Measurements from ENCODE around the gene MAST3.
A peak's percentile ranks its signal among the peaks of the same experiment; 100 is the strongest.

Gene MAST3

DNA sequence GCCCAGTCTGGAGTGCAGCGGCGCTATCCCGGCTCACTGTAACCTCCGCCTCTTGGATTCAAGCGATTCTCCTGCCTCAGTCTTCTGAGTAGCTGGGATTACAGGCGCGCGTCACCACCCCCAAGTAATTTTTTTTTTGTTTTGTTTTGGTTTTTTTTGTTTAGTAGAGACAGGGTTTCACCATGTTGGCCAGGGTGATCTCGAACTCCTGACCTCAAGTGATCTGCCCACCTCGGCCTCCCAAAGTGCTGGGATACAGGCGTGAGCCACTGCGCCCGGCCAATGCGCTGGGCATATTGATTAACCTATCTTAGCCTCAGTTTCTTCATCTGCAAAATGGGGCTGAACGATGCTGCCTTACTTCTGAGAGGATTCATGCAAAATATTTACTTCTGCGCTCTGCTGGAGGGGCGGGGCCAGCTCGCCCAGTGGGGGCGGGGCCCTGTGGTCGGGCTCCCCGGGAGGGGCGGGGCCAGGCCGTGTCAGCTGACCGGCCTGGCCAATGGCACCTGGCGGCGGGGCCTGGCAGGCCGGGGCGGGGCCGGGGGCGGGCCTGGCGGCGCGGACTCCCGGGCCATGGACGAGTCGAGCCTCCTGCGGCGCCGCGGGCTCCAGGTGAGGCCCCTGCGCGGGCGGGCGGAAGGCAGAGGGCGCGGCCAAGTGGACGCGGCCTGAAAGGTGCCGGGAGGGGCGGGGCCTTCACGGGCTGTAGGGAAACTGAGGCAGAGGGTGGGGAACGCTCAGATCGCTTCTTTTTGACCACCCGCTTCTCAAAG is at the start of gene MAST3:
TSS of gene MAST3 (plus strand) at position 562 of the 776 bp plus-strand sequence. CDS start at position 577, 15 bp downstream.
- peak; percentile 86 for DNase-seq

DNA sequence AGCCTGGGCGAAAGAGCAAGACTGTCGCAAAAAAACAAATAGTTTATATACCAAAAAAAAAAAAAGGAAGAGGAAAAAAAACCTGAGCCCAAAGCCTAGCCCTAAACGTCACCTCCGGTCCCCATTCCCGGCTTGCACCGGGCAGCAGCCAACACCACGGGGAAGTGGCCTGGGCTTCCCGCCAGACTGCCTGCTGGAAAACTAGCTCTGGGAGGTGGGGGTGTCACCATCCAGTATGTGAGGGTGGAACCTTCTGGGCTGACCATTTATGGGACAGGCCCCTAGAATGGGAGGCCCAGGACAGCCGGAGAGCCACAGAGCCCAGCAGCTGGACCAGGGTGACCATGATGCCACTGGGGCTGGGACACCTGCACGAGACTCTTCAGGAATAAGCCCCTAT is 48.2 kb upstream of the MAST3 start:
- DNase-seq, result no peak

DNA sequence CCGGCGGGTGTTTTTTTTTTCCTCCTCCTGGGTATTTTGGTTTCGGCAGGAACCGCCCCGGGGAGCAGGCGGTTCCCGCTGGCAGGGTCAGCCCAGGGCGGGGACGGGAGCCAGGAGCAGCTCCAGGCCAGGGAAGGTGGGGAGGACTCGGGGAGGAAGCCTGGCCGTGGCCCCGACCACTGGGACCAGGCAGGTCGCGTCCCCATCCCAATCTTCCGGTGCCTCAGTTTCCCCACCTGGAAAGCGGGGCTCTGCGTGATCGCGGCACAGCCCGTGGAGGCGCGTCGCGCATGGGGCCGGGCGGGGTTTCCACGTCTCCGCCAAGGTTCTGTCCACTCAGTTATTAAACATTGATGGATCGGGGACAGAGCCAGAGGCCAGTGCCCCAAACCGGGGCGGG is 45.7 kb upstream of the MAST3 start:
- DNase-seq, result no peak

DNA sequence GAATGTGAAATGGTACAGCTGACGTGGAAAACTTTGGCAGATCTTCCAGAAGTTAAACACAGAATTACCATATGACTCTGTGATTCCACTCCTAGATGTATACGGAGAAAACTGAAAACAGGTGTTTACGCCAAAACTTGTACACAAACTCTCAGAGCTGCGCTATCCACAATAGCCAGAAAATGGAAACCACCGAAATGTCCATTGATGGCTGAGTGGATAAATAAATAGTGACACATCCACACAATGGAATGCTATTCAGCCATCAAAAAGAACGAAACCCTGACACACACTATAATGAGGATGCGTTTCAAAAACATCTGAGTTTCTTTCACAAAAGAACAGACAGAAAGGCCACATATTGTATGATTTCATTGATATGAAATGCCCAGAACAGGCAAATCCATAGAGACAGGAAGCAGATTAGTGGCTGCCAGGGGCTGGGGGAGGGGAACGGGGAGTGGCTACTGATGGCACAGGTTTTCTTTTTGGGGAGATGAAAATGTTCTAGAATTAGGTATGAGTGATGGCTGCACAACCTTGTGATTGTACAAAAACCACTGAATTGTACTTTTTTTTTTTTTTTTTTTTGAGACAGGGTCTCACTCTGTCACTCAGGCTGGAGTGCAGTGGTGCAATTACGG is 43.9 kb upstream of the MAST3 start:
- DNase-seq, result no peak

DNA sequence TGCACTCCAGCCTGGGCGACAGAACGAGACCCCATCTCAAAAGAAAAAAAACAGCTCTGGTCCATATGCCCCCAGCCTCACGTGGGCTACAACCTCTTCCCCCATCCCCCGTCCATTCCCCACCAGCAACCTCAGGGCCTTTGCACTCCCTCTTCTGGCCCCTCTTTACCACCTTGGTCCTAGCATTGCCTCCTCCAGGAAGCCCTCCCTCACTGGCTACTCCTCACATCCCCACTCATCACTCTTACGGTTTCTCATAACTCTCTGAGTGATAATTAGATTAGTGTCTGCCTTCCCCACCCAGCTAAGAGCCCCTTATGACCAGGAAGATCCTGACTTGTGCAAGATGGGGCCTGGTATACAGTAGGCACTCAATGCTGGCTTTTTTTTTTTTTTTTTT is 41.6 kb upstream of the MAST3 start:
- no peak for DNase-seq

DNA sequence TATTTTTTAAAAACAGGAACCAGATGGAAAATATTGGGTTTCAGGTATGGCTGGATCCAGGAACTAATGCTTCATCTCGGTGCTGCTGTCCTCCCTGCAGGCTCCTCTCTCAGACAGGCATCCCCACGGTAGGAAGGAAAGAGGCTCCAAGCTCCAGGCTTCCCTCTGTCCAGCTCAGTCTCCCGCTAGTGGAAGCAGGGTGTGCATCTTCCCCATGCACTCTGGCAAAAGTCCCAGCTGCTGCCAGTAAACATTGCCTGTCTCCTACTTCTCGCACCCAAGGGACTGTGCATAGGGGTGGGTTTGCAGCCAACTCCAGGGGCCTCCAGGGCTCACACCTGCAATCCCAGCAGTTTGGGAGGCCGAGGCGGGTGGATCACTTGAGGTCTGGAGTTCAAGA is 40.0 kb upstream of the MAST3 start:
- no peak for DNase-seq

DNA sequence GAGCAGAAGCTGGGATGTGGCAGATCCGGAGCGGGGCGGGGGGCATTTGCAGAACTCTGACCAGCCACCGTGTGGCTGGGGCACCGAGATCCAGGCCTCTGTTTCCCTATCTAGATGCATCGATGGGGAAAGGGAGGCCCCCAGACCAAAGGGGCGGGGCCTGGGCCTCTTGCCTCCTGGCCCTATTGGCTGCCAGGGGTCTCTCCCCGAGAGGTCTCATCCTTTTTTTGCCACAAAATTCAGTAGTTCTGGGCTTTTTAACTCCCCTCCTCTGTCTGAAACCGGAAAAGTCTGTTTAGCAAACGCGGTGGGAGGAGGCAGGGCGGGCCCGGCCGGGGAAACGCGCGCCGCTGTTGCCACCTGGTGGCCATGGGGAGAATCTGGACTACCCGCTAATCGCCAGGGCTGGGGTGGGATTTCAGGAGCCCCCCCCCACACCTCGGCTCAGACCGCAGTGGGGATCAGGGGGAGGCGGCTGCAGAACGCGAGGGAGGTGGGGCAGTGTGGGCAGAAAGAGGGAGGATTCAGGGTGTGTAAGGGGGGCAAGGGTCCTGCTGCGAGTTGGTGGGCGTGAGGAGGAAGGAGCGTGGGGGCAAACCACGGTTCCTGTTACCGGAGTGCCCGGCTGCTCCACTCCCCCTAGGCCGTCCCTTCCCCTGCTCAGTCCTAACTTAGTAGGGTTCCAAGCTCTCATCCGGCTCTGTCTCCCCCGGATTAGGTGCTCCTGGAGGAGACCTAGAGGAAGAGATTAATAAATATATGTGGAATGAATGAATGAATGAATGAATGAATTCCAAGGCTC is 39.2 kb upstream of the MAST3 start:
- DNase-seq, result peak; percentile 74

DNA sequence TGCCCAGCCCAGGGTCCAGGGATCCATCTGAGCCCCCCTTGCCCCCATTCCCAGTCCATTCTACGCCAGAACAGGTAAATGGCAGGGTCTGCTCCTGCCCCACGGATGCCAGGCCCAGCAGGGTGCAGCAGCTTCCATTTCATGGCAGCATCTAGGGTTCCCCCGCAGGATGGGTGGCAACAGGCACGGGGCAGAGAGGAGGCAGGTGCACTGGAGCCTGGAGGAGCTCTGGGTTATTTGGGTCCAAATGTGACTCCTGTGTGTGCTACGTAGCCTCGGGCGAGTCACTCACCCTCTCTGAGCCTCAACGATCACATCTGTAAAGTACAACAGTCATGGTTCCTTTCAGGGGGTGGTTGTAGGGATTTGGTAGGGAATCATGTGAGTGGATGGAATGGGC is 38.3 kb upstream of the MAST3 start:
- DNase-seq, result no peak

DNA sequence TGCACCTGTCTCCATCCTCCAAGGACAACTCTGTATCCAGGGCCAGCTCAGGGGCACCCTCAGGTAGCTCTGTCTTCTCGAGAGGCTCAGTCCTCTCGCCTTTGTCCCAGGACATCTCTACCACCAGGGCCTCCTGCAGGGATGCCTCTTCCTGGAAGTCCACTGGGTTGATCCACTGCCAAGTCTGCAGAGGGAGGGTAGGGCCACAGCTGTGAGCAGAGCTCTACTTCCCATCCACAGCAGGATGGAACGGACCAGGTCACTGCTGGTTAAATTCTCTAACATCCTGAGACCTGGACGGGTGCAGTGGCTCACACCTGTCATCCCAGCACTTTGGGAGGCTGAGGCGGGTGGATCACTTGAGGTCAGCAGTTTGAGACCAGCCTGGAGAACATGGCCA is 37.7 kb upstream of the MAST3 start:
- no peak for DNase-seq

DNA sequence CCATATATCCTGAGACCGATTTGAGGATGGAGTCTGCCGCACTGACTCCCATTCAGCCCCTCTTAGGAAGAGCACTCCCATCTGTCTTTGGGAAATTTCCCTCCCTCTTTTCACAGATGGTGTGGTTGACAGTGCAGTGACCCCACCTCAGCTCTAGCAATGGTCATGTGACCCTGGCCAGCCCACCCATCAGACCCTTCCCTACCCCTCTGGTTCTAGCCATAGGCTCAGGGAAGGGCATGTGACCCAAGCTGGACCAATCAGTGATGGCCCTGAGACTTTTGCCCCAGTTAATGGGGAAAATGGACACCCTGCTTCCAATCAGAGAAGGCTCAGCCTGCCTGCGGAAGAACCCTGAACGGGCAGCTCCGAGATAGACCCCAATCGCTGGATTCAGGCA is 37.1 kb upstream of the MAST3 start:
- DNase-seq, result no peak

DNA sequence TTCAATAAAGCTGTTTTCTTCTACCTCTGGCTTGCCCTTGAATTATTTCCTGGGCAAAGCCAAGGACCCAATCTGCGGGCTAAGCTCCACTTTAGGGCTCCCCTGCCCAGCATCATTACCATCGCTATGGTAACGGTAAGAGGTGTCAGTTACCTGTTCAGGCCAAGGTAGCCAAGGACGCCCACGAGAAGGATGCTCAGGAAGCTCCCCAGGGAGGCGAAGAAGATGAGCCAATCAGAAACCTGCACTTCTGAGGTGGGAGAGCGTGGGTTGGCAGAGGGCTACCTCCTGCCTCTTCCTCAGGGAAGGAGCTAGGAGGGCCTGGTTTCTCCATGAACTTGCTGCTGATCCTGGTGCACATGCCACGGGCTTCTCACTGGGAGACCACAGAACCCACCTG is 35.5 kb upstream of the MAST3 start:
- DNase-seq, result no peak

DNA sequence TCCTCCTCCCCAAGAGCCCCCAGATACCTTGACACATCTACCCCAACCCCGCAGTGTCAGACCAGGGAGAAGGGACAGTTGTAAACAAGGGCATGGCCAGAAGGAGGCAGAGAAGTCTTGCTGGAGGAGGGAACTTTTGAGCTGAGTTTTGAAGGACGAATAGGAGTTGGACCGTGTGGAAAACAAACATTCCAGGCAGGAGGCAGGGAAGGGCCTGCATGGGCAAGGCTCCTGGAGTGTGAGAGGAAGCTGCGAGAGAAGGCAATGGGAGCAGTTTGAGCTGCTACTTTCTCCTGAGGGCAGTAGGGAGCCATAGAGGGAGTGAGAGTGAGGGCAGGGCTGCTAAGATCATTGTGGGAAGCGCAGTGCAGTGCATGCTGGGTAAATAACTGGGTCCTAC is 34.1 kb upstream of the MAST3 start:
- DNase-seq, result peak; percentile 17

DNA sequence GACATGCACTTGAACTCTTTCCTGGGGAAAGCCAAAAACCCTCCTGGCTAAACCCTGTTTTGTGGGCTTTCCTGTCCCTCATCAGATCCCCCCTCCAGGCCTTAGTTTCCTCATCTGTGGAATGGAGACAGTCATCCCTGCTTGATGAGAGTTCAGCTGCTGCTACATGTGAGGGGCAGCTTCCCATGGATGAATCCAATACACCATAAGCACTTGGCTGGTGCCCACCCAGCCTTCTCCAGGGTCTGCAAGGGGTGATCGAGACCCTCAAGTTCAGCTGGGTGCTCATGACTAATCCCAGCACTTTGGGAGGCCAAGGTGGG is 32.4 kb upstream of the MAST3 start:
- DNase-seq, result no peak

DNA sequence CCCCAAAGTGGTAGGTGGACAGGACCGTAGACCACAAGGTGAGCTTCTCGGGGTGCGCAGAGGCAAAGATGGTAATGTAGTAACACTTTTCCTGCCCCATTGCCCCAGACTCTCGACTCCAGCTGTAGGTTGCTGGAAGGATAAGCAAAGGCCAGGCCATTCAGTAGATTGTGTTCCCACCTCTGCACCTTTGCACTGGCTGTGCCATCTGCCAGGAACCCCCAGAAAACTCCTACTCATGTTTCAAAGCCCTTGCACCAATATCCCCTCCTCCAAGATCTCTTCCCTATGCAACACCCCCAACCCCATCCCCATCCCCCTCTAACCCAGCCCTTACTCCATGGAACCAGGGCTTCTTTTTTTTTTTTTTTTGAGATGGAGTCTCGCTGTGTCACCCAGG is 29.2 kb upstream of the MAST3 start:
- DNase-seq, result no peak

DNA sequence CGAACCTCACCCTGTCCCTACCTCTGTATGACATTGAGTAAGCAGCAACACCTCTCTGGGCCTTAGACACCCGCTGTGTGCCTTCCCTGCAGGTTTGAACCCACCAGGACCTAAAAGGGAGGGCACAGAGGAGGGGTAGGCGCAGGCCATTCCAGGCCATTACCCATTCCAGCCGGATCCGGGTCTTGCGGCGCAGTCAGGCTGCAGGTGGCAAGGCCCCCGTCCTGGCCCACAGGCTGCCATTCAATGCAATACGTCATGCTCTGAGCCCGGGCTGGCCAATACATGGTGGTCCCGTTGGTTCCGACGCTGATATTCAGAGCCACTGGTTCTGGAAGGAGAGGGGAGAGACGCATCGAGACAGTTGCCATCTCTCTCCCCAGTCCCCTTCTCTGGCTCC is 28.2 kb upstream of the MAST3 start:
- DNase-seq, result no peak

DNA sequence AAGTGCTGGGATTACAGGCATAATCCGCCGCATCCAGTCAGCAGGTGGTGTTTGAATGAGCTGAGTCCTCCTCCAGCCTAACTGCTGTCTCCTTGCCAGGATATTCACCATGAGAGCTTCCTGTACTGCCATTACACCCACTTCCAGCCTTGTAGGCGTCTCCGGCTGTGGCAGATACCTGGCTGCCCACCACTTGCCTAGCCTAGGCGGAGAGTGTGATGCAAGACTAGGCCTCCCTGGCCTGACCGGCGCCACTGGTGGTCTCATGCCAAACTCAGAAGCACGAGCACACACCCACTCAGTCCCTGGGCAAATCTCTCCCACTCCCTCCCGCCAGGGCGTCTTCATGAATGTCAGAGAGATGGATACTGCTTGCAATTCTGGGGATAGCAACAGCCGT is 27.4 kb upstream of the MAST3 start:
- DNase-seq, result no peak

DNA sequence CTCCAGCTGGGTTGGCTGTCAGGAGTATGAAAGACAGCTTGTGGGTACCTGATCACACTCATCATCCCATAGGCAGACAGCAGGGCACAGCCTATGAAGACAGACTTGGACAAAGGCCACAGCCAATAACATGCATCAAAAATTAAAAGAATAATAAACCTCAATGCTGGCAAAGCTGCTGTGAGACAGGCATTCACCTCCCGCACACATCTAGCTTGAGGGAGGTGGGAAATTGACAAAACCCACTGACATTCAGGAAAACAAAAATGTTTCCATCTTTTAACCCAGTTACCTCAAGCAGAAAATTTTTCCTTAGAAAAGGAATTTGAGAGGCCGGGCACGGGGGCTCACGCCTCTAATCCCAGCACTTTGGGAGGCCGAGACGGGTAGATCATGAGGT is 25.2 kb upstream of the MAST3 start:
- no peak for DNase-seq

DNA sequence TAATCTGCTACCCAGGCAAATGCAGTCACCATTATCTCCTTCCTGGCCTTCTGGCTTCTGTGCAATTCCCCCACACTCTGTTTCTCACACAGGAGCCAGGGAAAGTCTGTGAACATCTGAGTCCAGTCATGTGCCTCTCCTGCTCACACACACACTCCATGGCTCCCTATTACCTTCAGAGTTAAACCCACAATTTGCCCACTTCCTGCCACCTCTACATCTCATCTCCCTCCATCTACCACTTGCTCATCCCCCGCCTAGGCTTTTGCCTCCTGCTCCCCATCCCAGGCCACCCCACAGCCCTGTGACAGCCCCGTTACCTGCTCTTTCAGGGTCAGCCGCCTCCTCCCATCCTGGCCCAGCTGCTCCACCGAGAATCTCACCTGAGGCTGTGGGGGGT is 24.4 kb upstream of the MAST3 start:
- no peak for DNase-seq

DNA sequence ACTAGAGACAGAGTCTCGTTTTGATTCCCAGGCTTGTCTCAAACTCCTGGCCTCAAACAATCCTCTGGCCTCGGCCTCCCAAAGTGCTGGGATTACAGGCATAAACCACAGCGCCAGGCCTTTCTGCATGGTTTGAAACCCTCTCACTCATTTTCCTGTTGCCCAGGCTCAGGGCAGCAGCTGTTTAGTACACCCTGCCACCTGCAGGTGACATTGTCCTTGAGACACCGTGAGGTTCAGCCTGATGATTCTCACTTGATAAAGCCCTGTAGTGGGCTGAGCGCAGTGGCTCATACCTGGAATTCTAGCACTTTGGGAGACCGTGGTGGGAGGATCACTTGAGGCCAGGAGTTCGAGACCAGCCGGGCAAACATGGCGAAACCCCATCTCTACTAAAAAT is 23.4 kb upstream of the MAST3 start:
- no peak for DNase-seq

DNA sequence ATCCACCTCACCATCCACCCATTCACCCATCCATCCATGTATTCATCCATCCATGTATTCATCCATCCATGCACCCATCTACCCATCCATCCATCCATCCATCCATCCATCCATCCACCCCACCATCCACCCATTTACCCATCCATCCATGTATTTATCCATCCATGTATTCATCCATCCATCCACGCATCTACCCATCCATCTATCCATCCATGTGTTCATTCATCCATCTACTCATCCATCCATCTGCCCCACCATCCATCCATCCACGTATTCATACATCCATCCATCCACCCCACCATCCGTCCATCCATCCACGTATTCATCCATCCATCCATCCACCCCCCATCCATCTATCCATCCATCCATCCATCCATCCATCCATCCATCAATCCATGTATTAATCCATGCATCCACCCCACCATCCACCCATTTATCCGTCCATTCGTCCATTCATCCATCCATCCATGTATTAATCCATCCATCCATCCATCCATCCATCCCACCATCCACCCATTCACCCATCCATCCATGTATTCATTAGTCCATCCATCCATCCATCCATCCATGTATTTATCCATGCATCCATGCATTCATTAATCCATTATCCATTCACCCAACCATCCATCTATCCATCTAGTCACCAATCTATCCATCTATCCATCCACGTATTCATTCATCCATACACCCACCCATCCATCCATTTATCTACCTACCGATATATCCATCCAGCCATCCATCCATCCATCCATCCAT is 13.5 kb upstream of the MAST3 start:
- DNase-seq, result no peak

DNA sequence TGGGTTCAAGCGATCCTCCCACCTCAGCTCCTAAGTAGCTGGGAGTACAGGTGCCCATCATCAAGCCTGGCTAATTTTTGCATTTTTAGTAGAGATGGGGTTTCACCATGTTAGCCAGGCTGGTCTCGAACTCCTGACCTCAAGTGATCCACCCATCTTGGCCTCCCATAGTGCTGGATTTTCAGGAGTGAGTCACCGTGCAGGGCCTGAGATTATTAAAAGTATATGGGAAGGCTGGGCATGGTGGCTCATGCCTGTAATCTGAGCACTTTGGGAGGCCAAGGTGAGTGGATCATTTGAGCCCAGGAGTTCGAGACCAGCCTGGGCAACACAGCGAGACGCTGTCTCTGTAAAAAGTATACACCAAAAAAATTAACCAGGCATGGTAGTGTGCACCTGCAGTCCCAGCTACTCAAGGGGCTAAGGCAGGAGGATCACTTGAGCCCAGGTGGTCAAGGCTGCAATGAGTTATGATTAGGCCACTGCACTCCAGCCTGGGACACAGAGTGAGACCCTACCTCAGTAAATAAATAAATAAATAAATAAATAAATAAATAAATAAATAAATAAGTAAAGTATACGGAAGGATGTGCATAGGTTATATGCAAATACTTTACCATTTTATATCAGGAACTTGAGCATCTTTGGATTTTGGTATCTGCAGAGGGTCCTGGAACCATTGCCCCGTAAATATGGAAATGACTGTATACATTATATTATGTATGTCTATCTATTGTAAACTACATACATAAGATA is 11.7 kb upstream of the MAST3 start:
- DNase-seq, result no peak

DNA sequence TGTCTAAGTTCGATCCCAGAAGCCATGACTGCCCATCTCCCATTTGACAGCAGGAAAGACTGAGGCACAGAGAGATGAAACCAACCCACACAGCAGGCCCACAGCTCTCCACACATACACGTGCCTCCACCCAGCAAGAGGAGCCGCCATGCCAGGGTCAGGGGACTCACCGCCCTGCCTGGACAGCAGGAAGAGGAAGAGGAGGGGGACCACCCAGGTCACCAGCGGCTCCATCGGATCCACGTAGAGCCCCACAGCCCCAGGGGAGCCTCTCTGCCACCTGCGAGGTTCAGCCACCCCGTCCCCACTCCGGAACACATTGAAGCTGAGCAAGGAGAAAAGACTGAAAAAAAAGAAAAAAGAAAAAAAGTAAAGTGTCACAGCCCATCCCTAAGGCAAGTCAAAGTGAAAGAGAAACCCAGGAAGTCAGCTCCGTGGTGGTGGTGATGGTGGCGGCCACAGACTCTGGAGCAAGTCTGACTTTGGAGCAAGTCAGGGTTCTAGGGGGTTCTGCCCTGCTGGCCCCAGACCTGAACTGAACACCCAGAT is 10.9 kb upstream of the MAST3 start, which contains the start of gene IL12RB1:
TSS of gene IL12RB1 (minus strand) at position 345 of the 549 bp plus-strand sequence. CDS start at position 234, 111 bp downstream.
- DNase-seq, result no peak

Data from GDM1 (cell line).